Measurements from ENCODE around the gene NARS2. TPM values are rescaled to one million over a fixed set of nuclear protein-coding genes. Genes with fewer than 3 reads are reported as not detected.

Gene NARS2
- total RNA-seq, 4 donors from 2014 or later = 9.2 to 39.9 (median 19.6) TPM

GRCh38 chr11:78510025-78510596 is 64.6 kb downstream of the NARS2 start:
- Histone ChIP-seq H3K36me3 (no peaks in the 10 kb centered on the region), H3K27ac (no peak overlapping the region), H3K4me1 (no peaks in the 10 kb centered on the region), H3K9me3 (peaks cover 0 to 3% of the 10 kb centered on the region in 2 donors), H3K4me3 (no peak overlapping the region), H3K27me3 (no peaks in the 10 kb centered on the region)
- intact Hi-C loops (cut with DNase I; ENCODE audit: low total_unique reads) = no loop called here
- DNase-seq = no peak
- no peak for TF ChIP-seq POLR2A (IDR thresholded peaks at IDR 0.05)

DNA sequence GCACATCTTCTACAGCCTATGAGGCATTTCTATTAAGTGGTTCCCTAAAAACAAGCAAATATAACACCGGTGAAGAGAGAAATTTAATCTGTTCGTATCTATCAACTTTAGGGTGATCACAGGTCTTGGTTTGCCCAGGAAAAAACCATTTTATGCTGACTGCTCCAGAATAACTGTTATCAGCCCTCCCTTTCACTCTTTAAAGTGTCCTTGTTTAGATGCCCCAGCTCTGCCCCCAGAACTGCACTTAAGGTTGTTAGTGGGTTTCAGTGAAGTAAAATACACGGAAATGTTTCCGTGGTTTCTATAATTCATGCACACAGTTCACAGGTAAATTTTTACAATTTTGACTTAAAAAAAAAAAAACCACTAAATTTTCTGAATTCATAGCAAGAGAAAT is 70.0 kb downstream of the NARS2 start:
- TF ChIP-seq, protein P1, sequence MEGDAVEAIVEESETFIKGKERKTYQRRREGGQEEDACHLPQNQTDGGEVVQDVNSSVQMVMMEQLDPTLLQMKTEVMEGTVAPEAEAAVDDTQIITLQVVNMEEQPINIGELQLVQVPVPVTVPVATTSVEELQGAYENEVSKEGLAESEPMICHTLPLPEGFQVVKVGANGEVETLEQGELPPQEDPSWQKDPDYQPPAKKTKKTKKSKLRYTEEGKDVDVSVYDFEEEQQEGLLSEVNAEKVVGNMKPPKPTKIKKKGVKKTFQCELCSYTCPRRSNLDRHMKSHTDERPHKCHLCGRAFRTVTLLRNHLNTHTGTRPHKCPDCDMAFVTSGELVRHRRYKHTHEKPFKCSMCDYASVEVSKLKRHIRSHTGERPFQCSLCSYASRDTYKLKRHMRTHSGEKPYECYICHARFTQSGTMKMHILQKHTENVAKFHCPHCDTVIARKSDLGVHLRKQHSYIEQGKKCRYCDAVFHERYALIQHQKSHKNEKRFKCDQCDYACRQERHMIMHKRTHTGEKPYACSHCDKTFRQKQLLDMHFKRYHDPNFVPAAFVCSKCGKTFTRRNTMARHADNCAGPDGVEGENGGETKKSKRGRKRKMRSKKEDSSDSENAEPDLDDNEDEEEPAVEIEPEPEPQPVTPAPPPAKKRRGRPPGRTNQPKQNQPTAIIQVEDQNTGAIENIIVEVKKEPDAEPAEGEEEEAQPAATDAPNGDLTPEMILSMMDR (IDR thresholded peaks at IDR 0.05) = no peak
- TF ChIP-seq POLR2A (IDR thresholded peaks at IDR 0.05) = no peak
- intact Hi-C loops (cut with DNase I; ENCODE audit: low total_unique reads) = no loop called here
- Histone ChIP-seq H3K9me3 (no peaks in the 10 kb centered on the region), H3K27ac (no peak overlapping the region), H3K4me1 (no peaks in the 10 kb centered on the region), H3K36me3 (no peaks in the 10 kb centered on the region), H3K4me3 (no peak overlapping the region), H3K27me3 (no peaks in the 10 kb centered on the region)
- no peak for DNase-seq

GRCh38 chr11:78504181-78504580 is 70.5 kb downstream of the NARS2 start:
- intact Hi-C loops (cut with DNase I; ENCODE audit: low total_unique reads) = no loop called here
- Histone ChIP-seq H3K4me3 (no peak overlapping the region), H3K4me1 (no peaks in the 10 kb centered on the region), H3K36me3 (no peaks in the 10 kb centered on the region), H3K27ac (no peak overlapping the region), H3K9me3 (no peaks in the 10 kb centered on the region), H3K27me3 (no peaks in the 10 kb centered on the region)
- DNase-seq = no peak
- no peak for TF ChIP-seq POLR2A (IDR thresholded peaks at IDR 0.05)
- TF ChIP-seq, protein P1 (IDR thresholded peaks at IDR 0.05) = no peak

DNA sequence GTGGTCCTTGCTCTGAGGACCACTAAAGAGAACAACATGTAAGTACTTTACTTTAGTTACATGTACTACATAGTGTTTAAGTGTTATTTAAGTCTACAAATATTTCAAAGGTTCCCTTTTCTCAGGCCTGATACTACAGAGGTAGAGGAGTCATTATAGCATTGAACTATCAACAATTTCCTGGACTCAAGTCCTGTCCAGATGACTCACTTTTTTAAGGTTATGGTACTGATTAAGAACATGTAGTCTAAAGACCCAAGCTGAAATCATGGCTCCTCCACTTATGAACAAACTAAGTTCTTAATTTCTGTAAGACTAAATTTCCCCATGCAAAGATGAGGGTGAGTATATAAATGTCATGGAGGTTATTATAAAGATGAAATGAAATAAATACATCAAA is 74.7 kb downstream of the NARS2 start:
- Histone ChIP-seq H3K36me3 (no peaks in the 10 kb centered on the region), H3K27ac (no peak overlapping the region), H3K9me3 (no peaks in the 10 kb centered on the region), H3K4me3 (no peak overlapping the region), H3K27me3 (no peaks in the 10 kb centered on the region), H3K4me1 (no peaks in the 10 kb centered on the region)
- intact Hi-C loops (cut with DNase I; ENCODE audit: low total_unique reads) = no loop called here
- no peak for DNase-seq
- no peak for TF ChIP-seq POLR2A (IDR thresholded peaks at IDR 0.05)
- TF ChIP-seq, protein P1 (IDR thresholded peaks at IDR 0.05) = no peak

DNA sequence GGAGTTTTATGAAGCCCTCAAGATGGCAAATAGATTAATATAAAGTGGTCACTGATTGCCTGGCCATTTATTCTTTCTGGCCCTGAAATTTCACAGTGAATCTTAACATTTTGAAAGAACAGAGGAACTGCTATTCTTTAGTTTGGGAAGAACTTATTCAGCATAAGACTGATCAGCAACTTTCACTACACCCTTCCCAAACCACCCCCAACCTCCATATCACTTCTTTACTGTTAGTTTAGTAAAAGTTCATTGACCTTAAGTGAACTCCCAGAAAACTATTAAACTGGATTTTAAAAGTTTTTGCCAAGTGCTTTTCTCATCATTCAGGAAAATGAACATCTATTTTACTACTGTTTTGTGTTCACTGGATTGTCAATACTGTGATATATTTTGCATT is 77.4 kb downstream of the NARS2 start:
- Histone ChIP-seq H3K9me3 (no peaks in the 10 kb centered on the region), H3K27me3 (no peaks in the 10 kb centered on the region), H3K27ac (peak overlapping the region in 1 of 2 donors; percentile 15), H3K4me1 (no peaks in the 10 kb centered on the region), H3K4me3 (no peak overlapping the region), H3K36me3 (no peaks in the 10 kb centered on the region)
- no peak for TF ChIP-seq POLR2A (IDR thresholded peaks at IDR 0.05)
- TF ChIP-seq, protein P1 (IDR thresholded peaks at IDR 0.05) = no peak
- intact Hi-C loops (cut with DNase I; ENCODE audit: low total_unique reads) = no loop called here
- DNase-seq = no peak
